Stimulated activated CD4-positive, alpha-beta T cell treated with anti-CD3 and anti-CD28 coated beads, Interleukin-4, amount 100 ng/mL, for 1 hour (primary cell): ENCODE measurements around the gene TTN.

Source experiments
- DNase-seq: peaks from one replicate; pipeline ENCODE4 v3.0.0-alpha.2; 2020

TTN gene

GRCh38 chr2:178807227-178808008 is at the start of gene TTN:
Gene TTN (minus strand): TSS chr2:178807423. CDS start chr2:178804642, 2,781 bp downstream.
- DNase-seq = no peak

- DNase-seq = no peak
Observed at GRCh38 chr2:178855151-178855550, 47.9 kb upstream of the TTN start.

- DNase-seq = no peak
Observed at GRCh38 chr2:178848335-178848734, 41.1 kb upstream of the TTN start.

- no peak for DNase-seq
Observed at GRCh38 chr2:178846458-178846802, 39.2 kb upstream of the TTN start.

DNA sequence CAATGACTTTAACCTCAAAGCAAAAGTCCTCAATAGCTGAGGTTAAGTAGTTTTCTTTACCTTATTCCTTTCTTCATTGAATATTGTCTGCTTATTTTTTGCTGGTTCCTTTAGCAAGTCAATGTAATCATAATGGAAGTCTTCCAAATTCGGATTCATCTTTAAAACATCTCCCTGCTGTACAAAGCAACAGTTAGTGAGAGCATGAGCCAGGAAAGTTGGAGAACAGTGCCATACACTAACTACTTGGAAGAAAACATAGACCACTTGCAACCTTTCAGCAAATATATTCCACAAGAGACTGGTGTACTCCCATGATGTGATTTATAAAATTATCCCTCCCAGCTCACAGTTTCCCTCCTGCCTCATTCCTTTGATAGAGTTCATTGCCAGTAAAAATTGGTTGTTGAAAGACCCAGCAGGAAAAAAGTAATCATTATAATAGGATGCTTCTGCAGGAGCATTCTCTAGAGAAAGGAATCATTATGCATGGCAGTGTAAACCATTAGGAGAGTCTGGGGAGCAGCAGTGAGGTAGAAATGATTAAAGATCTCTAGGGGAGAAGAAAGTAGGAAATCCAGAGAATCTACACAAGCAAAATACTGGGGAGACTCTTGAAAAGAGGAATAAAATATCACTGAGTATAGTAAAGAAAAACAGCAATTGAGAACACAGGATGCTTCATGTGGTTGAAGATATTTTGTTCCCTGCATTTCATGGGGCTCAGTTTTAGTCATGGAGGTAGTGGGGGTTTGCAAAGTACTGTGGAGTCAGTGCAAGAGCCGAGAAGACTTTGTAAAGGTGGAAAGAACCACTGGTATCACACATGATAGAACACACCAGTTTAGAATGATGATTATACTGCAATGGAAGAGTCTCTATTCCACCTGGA is 38.6 kb upstream of the TTN start:
- no peak for DNase-seq

DNA sequence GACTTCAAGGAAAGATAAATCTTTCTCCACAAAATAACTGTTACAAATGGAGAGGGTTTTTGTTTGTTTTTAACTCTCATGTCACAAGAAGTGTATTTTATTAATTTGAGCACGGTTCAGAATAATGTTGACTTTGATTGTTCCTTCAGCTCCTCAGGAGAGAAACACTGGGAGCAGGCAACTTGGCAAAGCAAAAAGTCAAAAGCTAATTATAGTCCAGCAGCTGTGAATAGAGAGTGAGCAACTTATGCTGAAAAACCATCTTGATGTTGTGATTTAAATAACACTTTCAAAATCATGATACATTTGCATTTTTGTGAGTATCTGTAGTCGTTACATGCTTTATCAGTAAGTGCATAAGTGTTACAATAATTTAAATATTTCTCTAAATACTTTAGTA is 37.5 kb upstream of the TTN start:
- DNase-seq = no peak

DNA sequence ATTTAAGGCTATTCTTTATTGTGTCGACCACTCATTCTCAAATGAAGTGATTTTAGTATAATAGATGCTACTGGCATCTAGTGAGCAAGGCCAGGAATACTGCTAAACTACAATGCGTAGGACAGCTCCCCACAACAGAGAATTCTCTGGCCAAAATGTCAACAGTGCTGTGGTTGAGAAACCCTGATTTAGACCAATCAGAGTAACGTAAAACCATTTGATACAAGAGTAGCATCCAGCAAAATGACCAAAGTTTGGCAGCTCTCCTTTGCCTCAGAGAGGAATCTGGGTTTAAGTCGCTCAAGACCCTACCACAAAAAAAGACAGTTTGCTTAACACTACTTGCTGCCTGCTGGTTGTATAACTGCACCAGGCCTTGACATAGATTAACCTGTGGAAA is 37.0 kb upstream of the TTN start:
- no peak for DNase-seq

GRCh38 chr2:178843697-178844096 is 36.5 kb upstream of the TTN start:
- no peak for DNase-seq

DNA sequence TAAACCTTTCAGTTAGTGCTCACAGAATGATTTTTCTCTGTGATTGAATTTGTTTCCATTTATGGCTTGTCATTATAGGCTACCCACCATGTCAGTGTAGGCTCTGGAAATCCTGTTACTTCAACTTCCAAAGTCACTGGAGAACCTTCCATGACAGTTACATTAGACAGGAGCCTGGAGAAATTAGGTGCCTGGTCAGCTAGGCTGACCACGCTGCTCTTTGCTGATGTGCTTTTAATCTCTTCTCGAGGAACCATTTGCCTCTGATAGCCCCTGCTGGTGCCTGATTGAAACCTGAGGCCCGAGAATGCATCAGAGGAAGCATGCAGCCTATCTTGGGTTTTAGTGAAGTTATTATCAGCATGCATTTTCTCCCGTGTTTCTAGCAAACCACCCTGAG is 29.6 kb upstream of the TTN start:
- no peak for DNase-seq

- DNase-seq = no peak
Observed at GRCh38 chr2:178834086-178834485, 26.9 kb upstream of the TTN start.

GRCh38 chr2:178833382-178833781 is 26.2 kb upstream of the TTN start:
- no peak for DNase-seq

GRCh38 chr2:178830451-178830850 is 23.2 kb upstream of the TTN start:
- DNase-seq = no peak

- DNase-seq = no peak
Observed at GRCh38 chr2:178829981-178830380, 22.8 kb upstream of the TTN start.

- DNase-seq = no peak
Observed at GRCh38 chr2:178829299-178829960, 22.2 kb upstream of the TTN start.

DNA sequence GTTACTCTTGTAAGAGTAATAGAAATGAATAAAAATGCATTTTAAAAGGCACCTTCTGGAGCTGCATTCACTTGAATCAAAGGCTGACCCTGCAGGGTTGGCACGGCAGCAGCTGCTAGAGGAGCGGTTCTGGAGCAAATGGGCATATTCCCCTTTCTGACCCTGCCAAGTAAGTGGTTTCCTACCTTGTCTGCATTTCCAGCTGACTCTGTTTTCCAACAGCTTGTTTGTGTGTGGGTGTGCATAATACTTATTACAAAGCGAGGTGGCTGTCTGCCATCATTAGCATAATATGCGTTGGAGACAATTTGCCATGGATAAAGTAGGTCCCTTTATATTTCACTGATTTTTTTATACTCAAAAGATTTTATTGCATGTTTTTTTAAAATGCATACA is 21.3 kb upstream of the TTN start:
- DNase-seq = no peak

DNA sequence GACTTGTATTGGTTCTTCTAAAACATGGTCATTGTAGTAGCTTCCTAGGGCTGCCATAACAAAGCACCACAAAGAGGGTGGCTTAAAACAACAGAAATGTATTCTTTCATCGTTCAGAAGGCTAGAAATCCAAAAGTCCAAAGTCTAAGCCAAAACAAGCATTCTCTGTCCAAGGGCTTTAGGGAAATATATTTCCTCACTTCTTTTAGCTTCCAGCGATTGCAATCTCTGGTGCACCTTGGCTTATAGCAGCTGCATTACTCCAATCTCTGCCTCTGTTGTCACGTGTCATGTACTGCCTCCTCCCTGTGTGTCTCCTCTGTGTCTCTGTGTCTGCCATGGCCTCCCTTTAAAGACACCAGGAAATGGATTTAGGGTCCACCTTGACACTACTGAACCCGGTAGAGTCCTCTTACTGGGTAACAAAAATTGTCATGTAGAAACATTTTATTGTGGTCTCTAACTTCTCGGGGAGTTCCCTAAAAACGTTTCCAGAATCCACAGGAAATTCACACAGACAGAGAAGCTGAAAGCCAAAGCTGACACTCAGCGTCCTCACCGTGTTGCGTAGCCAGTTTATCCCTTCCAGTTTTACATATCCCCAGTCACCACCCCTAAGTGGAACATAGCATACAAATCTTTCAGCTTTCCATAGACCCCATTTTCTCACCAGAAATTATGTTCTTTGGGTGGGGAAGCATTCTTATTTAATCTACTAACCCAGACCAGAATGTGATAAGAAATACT is 20.7 kb upstream of the TTN start:
- no peak for DNase-seq

DNA sequence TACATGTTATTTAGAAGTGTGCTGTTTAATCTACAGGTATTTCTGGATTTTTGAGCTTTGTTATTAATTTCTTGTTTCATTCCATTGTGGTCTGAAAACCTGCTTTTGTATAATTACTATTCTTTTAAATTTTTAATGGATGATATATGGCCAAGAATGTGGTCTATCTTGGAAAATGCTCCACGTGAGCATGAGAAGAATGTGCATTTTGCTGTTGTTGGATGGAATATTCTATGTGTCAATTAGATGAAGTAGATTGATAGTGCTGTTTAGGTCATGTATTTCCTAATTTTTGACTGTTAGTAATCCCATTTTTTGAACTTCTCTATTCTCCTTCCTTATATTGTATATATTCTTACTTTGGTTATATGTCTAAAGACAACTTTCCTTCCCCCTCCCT is 19.9 kb upstream of the TTN start:
- DNase-seq = no peak

DNA sequence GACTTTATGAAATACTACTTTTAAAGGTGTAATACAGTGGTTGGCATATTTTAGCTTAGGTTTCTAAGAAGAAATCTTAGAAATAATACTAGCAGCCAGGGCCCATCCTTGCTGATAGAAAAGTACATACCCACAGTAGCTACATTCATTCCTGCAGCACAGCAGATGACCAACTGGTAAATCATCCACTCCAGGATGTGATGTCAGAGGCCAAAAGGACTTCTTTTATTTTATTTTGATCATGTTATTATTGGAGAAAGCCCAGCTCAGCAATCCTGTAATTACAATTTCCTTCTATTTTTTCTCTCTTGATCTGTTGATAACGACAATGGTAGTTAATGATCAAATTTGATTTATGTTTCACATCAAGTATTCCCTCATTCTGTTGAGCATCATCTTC is 18.0 kb upstream of the TTN start:
- DNase-seq = no peak

DNA sequence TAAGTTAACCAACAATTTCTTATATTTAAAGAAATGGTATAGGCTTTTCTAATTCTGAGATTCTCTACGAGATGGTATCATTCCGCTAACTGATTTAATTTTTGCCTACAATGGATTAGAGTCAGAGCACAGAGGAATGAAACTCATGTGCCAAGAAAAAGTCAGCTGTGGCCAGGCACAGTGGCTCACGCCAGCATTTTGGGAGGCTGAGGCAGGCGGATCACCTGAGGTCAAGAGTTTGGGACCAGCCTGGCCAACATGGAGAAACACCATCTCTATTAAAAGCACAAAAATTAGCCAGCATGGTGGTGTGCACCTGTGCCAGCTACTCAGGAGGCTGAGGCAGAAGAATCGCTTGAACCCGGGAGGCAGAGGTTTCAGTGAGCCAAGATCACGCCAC is 17.0 kb upstream of the TTN start:
- DNase-seq = no peak

GRCh38 chr2:178819992-178820391 is 12.8 kb upstream of the TTN start:
- no peak for DNase-seq

DNA sequence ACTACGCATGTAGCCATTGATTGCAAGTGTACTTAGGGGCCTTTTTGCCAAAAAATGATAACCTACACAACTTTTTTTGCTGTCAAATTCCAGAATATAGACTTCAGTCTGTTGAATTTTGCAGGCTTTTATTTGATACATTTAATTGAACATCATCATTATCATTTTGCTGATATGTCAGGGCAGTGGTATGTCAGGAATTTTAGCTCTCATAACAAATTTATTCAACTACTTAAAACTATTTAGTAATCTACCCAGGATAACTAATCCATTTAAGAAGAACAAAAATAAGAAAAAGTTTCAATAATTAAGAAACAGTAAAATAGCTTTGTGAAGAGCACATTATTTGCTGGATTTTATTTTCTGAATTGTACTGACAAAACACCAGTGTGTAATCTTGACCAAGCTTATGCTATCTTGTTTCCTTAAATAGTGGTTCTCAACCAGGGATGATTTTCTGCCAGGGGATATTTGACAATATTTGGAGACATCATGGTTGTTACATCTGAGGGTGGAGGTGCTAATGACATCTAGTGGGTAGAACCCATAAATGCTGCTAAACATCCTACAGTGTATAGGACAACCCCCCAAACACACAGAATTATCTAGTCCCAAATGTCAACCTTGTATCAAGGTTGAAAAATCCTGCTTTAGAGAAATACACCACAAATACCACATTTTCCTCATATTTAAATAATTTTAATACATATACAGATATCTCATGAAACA is 12.1 kb upstream of the TTN start:
- DNase-seq = no peak

- DNase-seq = no peak
Observed at GRCh38 chr2:178811901-178812300, 4.7 kb upstream of the TTN start.
